Endothelial cell (in vitro differentiated cells): ENCODE results near the gene CCDC157. TPM values are rescaled to one million over a fixed set of nuclear protein-coding genes. Genes with fewer than 3 reads are reported as not detected.

Source experiments
- DNase-seq: peaks from one replicate; pipeline ENCODE4 v3.0.0; 2021; ENCODE audit warnings: low spot score
- H3K27ac Mint-ChIP-seq: one replicate; pipeline ENCODE4 v1.8.0; 2021; ENCODE audit warnings: mixed read lengths, inconsistent platforms; ENCODE audit not compliant: unreplicated experiment
- H3K27me3 Mint-ChIP-seq: one replicate; pipeline ENCODE4 v1.8.0; 2021; ENCODE audit warnings: mild to moderate bottlenecking, moderate library complexity, mixed read lengths, inconsistent platforms; ENCODE audit not compliant: unreplicated experiment
- H3K36me3 Mint-ChIP-seq: one replicate; pipeline ENCODE4 v1.8.0; 2021; ENCODE audit warnings: mild to moderate bottlenecking, low read depth, mixed read lengths, inconsistent platforms; ENCODE audit not compliant: unreplicated experiment
- H3K4me1 Mint-ChIP-seq: one replicate; pipeline ENCODE4 v1.8.0; 2021; ENCODE audit warnings: mild to moderate bottlenecking, mixed read lengths, inconsistent platforms; ENCODE audit not compliant: unreplicated experiment
- H3K4me3 Mint-ChIP-seq: one replicate; pipeline ENCODE4 v1.8.0; 2021; ENCODE audit warnings: mild to moderate bottlenecking, mixed read lengths, inconsistent platforms; ENCODE audit not compliant: unreplicated experiment
- H3K9me3 Mint-ChIP-seq: one replicate; pipeline ENCODE4 v1.8.0; 2021; ENCODE audit warnings: mixed read lengths, inconsistent platforms; ENCODE audit not compliant: unreplicated experiment
- total RNA-seq: library from RNA; stranded (reverse); fragmentation: NEBNext Ultra II Directional; extraction: Animal tissue kit (Norgen Biotek cat#: 25700); gene quantifications from one replicate; pipeline ENCODE4 v1.2.1, GENCODE V29; 2021; ENCODE audit not compliant: unreplicated experiment
- TF ChIP-seq, protein P1 (sequence below): fragments of 200-600 bp; sonication (generic); IDR thresholded peaks from one replicate; pipeline ENCODE4 v1.5.0; 2021; ENCODE audit warnings: antibody characterized with exemption; ENCODE audit not compliant: unreplicated experiment

CCDC157 gene
- total RNA-seq, 1 donor from 2014 or later = 3.3 TPM

GRCh38 chr22:30424534-30425326 lies 67.9 kb downstream of the CCDC157 start:
- H3K27ac Mint-ChIP-seq = peak overlapping the region; percentile 64

DNA sequence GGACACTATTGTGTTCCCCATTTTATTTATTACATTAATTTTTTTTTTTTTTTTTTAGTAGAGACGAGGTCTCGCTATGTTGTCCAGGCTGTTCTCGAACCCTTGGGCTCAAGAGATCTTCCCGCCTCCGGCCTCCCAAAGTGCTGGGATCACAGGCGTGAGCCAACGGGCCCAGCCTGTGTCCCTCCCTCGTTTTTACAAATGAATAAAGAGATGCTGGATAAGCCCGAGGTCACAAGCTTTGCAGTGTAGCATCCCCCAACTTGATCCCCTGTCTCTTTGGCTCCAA lies 68.5 kb downstream of the CCDC157 start:
- no peaks in the 10 kb centered on the region for H3K9me3 Mint-ChIP-seq
- H3K27ac Mint-ChIP-seq = peak overlapping the region; percentile 32
- H3K4me3 Mint-ChIP-seq = peak overlapping the region; percentile 94
- TF ChIP-seq, protein P1, sequence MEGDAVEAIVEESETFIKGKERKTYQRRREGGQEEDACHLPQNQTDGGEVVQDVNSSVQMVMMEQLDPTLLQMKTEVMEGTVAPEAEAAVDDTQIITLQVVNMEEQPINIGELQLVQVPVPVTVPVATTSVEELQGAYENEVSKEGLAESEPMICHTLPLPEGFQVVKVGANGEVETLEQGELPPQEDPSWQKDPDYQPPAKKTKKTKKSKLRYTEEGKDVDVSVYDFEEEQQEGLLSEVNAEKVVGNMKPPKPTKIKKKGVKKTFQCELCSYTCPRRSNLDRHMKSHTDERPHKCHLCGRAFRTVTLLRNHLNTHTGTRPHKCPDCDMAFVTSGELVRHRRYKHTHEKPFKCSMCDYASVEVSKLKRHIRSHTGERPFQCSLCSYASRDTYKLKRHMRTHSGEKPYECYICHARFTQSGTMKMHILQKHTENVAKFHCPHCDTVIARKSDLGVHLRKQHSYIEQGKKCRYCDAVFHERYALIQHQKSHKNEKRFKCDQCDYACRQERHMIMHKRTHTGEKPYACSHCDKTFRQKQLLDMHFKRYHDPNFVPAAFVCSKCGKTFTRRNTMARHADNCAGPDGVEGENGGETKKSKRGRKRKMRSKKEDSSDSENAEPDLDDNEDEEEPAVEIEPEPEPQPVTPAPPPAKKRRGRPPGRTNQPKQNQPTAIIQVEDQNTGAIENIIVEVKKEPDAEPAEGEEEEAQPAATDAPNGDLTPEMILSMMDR = no peak
- DNase-seq = no peak
- H3K36me3 Mint-ChIP-seq = peaks cover 5% of the 10 kb centered on the region
- peaks cover 5% of the 10 kb centered on the region for H3K27me3 Mint-ChIP-seq
- peaks cover 41% of the 10 kb centered on the region for H3K4me1 Mint-ChIP-seq

More at GRCh38 chr22:30424534-30425326, 67.9 kb downstream of the CCDC157 start:
- peak overlapping the region; percentile 73 for H3K4me3 Mint-ChIP-seq
- H3K9me3 Mint-ChIP-seq = no peaks in the 10 kb centered on the region
- H3K36me3 Mint-ChIP-seq = no peaks in the 10 kb centered on the region
- peaks cover 5% of the 10 kb centered on the region for H3K27me3 Mint-ChIP-seq
- TF ChIP-seq, protein P1 = no peak
- DNase-seq = no peak
- H3K4me1 Mint-ChIP-seq = peaks cover 39% of the 10 kb centered on the region

GRCh38 chr22:30425616-30426387 lies 69.0 kb downstream of the CCDC157 start, which contains the start of gene MTFP1:
Gene MTFP1 (plus strand): TSS chr22:30425768. CDS start chr22:30425880, 112 bp downstream.
- peaks cover 5% of the 10 kb centered on the region for H3K36me3 Mint-ChIP-seq
- peak within 1 kb of the TSS; percentile 94 for H3K4me3 Mint-ChIP-seq
- H3K4me1 Mint-ChIP-seq = peaks cover 37% of the 10 kb centered on the region
- H3K9me3 Mint-ChIP-seq = no peaks in the 10 kb centered on the region
- TF ChIP-seq, protein P1 = no peak
- peaks cover 5% of the 10 kb centered on the region for H3K27me3 Mint-ChIP-seq
- peak within 1 kb of the TSS; percentile 64 for H3K27ac Mint-ChIP-seq
- peak; percentile 73 for DNase-seq

Other genes with a start within 250 kb of the CCDC157 start
- 0.23 TPM for gene LIF, start 110.2 kb upstream of the CCDC157 start, total RNA-seq
- not detected for gene OSM, start 90.2 kb upstream of the CCDC157 start, total RNA-seq
- 17.2 TPM for gene CASTOR1, start 67.5 kb upstream of the CCDC157 start, total RNA-seq
- 7.9 TPM for gene TBC1D10A, start 30.1 kb upstream of the CCDC157 start, total RNA-seq
- 139 TPM for gene SF3A1, start 113 bp upstream of the CCDC157 start, total RNA-seq
- 39.1 TPM for gene RNF215, start 30.4 kb downstream of the CCDC157 start, total RNA-seq
- gene SEC14L2, start 40.0 kb downstream of the CCDC157 start, total RNA-seq = 3.9 TPM
- 30.2 TPM for gene MTFP1, start 68.8 kb downstream of the CCDC157 start, total RNA-seq
- gene SEC14L3, start 115.0 kb downstream of the CCDC157 start, total RNA-seq = not detected
- 1.0 TPM for gene SEC14L4, start 148.7 kb downstream of the CCDC157 start, total RNA-seq
- gene SEC14L6, start 189.7 kb downstream of the CCDC157 start, total RNA-seq = 1.4 TPM
- gene GAL3ST1, start 217.7 kb downstream of the CCDC157 start, total RNA-seq = 3.0 TPM
- 84.0 TPM for gene PES1, start 234.9 kb downstream of the CCDC157 start, total RNA-seq